NCI-H2029 treated with DMSO at 0.1 percent for 48 hours (cell line): Measurements from ENCODE around the gene UCN3.

ENCODE experiments used
- DNase-seq: peaks from one replicate; lab custom pipeline; 2025; lab: John Stamatoyannopoulos, UW

UCN3 gene, protein sequence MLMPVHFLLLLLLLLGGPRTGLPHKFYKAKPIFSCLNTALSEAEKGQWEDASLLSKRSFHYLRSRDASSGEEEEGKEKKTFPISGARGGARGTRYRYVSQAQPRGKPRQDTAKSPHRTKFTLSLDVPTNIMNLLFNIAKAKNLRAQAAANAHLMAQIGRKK

GRCh38 chr10:5364890-5365338, at the start of gene UCN3:
UCN3 (plus strand) TSS chr10:5364966; CDS start chr10:5373721, 8,755 bp downstream.
- no peak for DNase-seq

- no peak for DNase-seq
Observed at GRCh38 chr10:5317547-5318107, 47.1 kb upstream of the UCN3 start.

DNA sequence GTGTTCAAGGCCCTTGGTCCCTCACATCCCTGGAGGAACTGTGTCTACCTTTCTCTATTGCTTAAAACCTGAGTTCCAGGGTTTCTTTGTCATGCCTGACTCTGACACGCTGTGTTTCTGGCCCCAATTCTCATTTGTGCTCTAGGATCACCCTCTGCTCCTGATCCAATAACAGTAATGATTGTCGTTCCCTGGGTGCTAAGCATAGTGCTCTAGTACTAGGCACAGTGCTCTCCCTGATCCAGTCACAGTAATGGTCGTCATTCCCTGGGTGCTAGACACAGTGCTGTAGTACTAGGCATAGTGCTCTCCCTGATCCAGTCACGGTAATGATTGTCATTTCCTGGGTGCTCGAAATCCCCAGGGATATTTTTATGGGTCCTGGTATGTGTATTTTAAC, 46.6 kb upstream of the UCN3 start:
- no peak for DNase-seq

GRCh38 chr10:5319863-5320262, 44.9 kb upstream of the UCN3 start:
- DNase-seq: no peak

GRCh38 chr10:5321273-5321672, 43.5 kb upstream of the UCN3 start:
- DNase-seq: no peak

- DNase-seq: no peak
Observed at GRCh38 chr10:5323446-5323845, 41.3 kb upstream of the UCN3 start.

- no peak for DNase-seq
Observed at GRCh38 chr10:5325076-5325475, 39.7 kb upstream of the UCN3 start.

DNA sequence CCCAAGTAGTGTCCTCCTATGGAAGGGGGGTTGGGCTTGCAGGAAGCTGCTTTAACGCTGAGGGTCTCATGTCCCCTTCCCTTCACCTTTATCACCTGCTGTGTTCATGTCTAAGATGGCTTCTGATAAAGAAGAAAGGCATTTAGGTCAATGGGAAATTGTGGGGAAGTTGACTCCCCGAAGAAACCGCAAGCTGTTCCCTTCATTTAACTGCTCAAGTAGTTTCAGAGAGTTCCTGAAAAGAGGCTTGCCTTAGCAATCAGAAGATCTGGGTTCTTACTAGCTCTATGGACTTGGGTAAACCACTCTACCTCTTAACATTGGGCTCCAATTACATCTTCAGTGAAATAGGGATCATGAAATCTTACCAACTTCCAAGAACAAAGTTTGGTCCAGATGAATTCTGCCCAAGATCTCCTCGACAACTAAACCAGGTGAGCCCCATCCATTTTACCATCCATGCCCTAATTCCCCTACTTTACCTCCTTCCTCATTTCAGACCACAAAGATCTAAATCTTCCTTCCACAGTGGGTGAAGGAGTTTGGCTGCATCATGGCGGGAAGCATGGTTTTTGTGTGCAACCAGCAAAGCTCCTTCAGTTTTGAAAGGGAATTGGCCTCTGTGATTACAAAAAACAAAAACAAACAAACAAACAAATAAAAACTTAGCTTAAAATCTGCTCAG, 30.4 kb upstream of the UCN3 start:
- DNase-seq: no peak

DNA sequence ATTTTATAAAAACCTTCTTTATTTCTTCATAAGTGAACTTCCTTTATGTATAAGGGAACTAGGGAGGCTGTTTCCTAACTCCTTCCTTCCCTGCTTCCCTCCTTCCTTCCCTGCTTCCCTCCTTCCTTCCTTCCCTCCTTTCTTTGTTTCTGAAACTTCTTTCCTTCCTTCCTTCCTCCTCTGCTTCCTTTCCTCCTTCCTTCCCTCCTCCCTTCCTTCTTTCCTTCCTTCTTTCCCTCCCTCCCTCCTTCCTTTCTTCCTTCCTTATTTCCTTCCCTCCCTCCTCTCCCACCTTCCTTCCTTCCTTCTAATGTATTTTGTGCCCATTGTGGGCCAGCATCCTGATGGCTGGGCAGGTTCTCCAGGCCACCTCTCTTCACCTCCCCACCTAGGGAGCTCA, 26.8 kb upstream of the UCN3 start:
- no peak for DNase-seq

GRCh38 chr10:5343092-5343491, 21.7 kb upstream of the UCN3 start:
- no peak for DNase-seq

GRCh38 chr10:5343561-5343960, 21.2 kb upstream of the UCN3 start:
- no peak for DNase-seq

- DNase-seq: no peak
Observed at GRCh38 chr10:5343979-5344378, 20.8 kb upstream of the UCN3 start.

DNA sequence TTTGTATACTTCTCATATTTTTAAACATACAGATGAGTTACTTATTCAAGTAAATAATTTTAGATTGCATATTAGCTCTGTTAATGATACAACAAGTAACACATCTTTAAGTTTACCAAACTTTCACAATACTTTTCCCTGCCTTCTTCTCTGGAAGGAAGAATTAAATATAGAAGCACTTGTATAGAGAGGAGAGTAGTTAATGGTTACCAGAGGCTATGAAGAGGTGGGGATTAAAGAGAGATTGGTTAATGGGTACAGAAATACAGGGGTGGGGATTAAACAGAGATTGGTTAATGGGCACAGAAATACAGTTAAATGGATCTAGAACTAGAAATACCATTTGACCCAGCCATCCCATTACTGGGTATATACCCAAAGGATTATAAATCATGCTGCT, 20.0 kb upstream of the UCN3 start:
- DNase-seq: no peak

GRCh38 chr10:5346881-5347280, 17.9 kb upstream of the UCN3 start:
- DNase-seq: no peak

DNA sequence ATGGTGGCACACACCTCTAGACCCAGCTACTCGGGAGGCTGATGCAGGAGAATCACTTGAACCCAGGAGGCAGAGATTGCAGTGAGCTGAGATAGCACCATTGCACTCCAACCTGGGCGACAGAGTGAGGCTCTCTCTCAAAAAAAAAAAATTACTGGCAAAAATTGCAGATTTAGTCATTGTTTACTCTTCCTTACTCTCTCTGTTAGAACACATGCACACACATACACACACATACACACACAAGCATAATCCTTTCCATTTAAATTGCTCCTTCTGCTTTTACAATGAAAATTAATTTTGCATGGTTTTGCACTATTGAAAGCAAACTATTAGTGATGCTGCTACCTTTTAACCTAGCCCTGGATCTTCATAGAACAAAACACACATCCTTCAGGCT, 15.4 kb upstream of the UCN3 start:
- DNase-seq: no peak

DNA sequence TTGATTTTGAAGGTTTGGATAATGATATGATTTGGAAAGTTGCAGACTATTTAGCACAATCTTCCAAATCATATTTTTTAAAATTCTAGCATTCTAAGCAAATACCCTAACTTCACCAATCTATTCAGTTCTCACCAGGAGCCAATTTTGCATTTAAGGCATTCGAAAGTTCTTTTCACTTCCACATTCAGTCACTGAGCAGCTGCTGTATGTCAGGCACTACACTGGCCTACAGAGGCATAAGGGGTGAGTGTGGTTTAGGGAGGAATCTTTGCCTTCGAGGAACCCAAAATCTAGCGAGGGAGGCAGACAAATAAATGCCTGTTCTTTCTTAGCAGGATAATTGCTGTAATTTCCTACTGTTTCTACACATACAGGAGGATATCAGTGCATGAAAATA, 10.7 kb upstream of the UCN3 start:
- no peak for DNase-seq

GRCh38 chr10:5355594-5356301, 9.0 kb upstream of the UCN3 start:
- DNase-seq: no peak

DNA sequence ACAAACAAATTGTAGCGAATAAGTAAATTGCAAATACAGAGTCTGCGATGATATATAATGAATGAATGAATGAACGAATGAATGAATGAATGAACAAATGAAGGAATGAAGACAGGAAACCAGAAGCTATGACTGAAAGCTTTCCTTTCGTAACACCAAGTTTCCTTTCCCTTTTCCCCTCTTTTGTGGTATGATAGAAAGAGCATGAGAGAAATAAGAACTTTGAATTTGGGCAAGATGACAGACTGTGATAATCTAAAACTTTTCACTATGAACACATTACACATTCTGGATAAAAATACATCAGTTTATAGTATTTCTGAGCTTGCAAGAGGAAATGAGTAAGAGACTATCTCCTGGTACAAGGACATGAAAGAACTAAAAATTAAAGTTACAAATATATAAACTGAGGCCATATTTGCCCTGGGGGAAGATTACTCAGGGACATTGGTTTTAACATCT, 8.4 kb upstream of the UCN3 start:
- no peak for DNase-seq

GRCh38 chr10:5360318-5360915, 4.3 kb upstream of the UCN3 start:
- no peak for DNase-seq

- DNase-seq: no peak
Observed at GRCh38 chr10:5361966-5362365, 2.8 kb upstream of the UCN3 start.

DNA sequence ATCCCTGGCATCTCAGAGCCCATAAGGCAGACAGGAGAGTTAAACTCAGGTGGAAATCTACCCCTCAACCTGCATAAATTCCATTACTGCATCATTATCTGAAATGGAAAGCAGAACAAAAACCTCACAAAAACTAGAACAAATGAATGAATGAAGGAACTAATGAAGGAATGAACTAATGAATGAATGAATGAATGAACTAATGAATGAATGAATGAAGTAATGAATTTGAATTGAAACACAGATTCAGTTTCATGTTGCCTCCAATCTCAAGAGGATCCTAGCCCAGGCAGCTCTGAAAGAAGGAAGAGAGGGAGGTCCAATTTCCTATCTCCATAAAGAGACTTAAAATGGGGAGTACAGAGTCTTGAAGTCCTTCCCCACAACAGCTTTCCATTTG, 1.9 kb upstream of the UCN3 start:
- no peak for DNase-seq

- DNase-seq: no peak
Observed at GRCh38 chr10:5364374-5364773, 392 bp upstream of the UCN3 start.

- DNase-seq: no peak
Observed at GRCh38 chr10:5365928-5366327, 1.2 kb downstream of the UCN3 start.
